Activated T-helper 1 cell treated with anti-CD3 and anti-CD28 coated beads, Interleukin-12 subunit alpha, Interleukin-12 subunit beta, Interleukin-2, Interleukin-4 antibody, amounts not matched to agents 30 ng/mL and 10 ng/mL and 1 ng/mL, durations not matched to agents 14 hours and 24 hours and 36 hours (primary cell): ENCODE data around the gene CNKSR3. TPM values are rescaled to one million over a fixed set of nuclear protein-coding genes. Genes with fewer than 3 reads are reported as not detected.

Experiments
- DNase-seq: peaks from one replicate; pipeline ENCODE4 v3.0.0; 2021; ENCODE audit warnings: low spot score
- H3K27ac Mint-ChIP-seq: one replicate; pipeline ENCODE4 v1.8.0; 2021; ENCODE audit warnings: mild to moderate bottlenecking, mixed read lengths
- H3K27me3 Mint-ChIP-seq: one replicate; pipeline ENCODE4 v1.8.0; 2022; ENCODE audit warnings: mild to moderate bottlenecking, moderate library complexity, mixed read lengths; ENCODE audit not compliant: insufficient read depth
- H3K36me3 Mint-ChIP-seq: one replicate; pipeline ENCODE4 v1.8.0; 2021; ENCODE audit warnings: low read depth, mixed read lengths
- H3K4me1 Mint-ChIP-seq: one replicate; pipeline ENCODE4 v1.8.0; 2021; ENCODE audit warnings: low read depth, mixed read lengths
- H3K4me3 Mint-ChIP-seq: one replicate; pipeline ENCODE4 v1.8.0; 2021; ENCODE audit warnings: mild to moderate bottlenecking, moderate library complexity, mixed read lengths
- H3K9me3 Mint-ChIP-seq: one replicate; pipeline ENCODE4 v1.8.0; 2021; ENCODE audit warnings: mixed read lengths
- intact Hi-C: fragments of 100-400 bp; cut with micrococcal nuclease; formaldehyde crosslinking; loops from one replicate; pipeline ENCODE4 v1.15.1; 2024
- total RNA-seq: library from RNA; stranded (reverse); gene quantifications from 2 replicates; pipeline ENCODE4 v1.2.3, GENCODE V29; 2022

Gene CNKSR3
- total RNA-seq, 1 donor from 2014 or later: not detected

- H3K4me1 Mint-ChIP-seq: no peaks in the 10 kb centered on the region
- no peak overlapping the region for H3K4me3 Mint-ChIP-seq
- H3K27ac Mint-ChIP-seq: no peak overlapping the region
- intact Hi-C loops: no loop called here
- DNase-seq: no peak
- no peaks in the 10 kb centered on the region for H3K36me3 Mint-ChIP-seq
- no peaks in the 10 kb centered on the region for H3K9me3 Mint-ChIP-seq
- H3K27me3 Mint-ChIP-seq: peaks cover 5% of the 10 kb centered on the region
Measured at GRCh38 chr6:154538640-154539191, 28.2 kb upstream of the CNKSR3 start.

GRCh38 chr6:154537511-154538325 is 27.2 kb upstream of the CNKSR3 start:
- intact Hi-C loops: no loop called here
- H3K9me3 Mint-ChIP-seq: no peaks in the 10 kb centered on the region
- H3K4me3 Mint-ChIP-seq: no peak overlapping the region
- no peaks in the 10 kb centered on the region for H3K36me3 Mint-ChIP-seq
- peaks cover 7% of the 10 kb centered on the region for H3K27me3 Mint-ChIP-seq
- DNase-seq: no peak
- H3K4me1 Mint-ChIP-seq: no peaks in the 10 kb centered on the region
- H3K27ac Mint-ChIP-seq: no peak overlapping the region

GRCh38 chr6:154536999-154537398 is 26.5 kb upstream of the CNKSR3 start:
- Mint-ChIP-seq H3K4me1 (no peaks in the 10 kb centered on the region), H3K27ac (no peak overlapping the region), H3K36me3 (no peaks in the 10 kb centered on the region), H3K9me3 (no peaks in the 10 kb centered on the region), H3K27me3 (peaks cover 7% of the 10 kb centered on the region), H3K4me3 (no peak overlapping the region)
- DNase-seq: no peak
- intact Hi-C loops: no loop called here

GRCh38 chr6:154536255-154536654 is 25.8 kb upstream of the CNKSR3 start:
- no peak overlapping the region for H3K4me3 Mint-ChIP-seq
- intact Hi-C loops: no loop called here
- H3K4me1 Mint-ChIP-seq: no peaks in the 10 kb centered on the region
- H3K36me3 Mint-ChIP-seq: no peaks in the 10 kb centered on the region
- peaks cover 7% of the 10 kb centered on the region for H3K27me3 Mint-ChIP-seq
- H3K27ac Mint-ChIP-seq: no peak overlapping the region
- no peak for DNase-seq
- H3K9me3 Mint-ChIP-seq: no peaks in the 10 kb centered on the region

- no peak for DNase-seq
- intact Hi-C loops: no loop called here
- H3K27me3 Mint-ChIP-seq: peaks cover 7% of the 10 kb centered on the region
- H3K36me3 Mint-ChIP-seq: no peaks in the 10 kb centered on the region
- H3K4me1 Mint-ChIP-seq: no peaks in the 10 kb centered on the region
- H3K27ac Mint-ChIP-seq: no peak overlapping the region
- H3K9me3 Mint-ChIP-seq: no peaks in the 10 kb centered on the region
- H3K4me3 Mint-ChIP-seq: no peak overlapping the region
Measured at GRCh38 chr6:154535851-154536250, 25.4 kb upstream of the CNKSR3 start.

- Mint-ChIP-seq H3K36me3 (no peaks in the 10 kb centered on the region), H3K9me3 (no peaks in the 10 kb centered on the region), H3K27ac (no peak overlapping the region), H3K4me3 (no peak overlapping the region), H3K4me1 (no peaks in the 10 kb centered on the region), H3K27me3 (peaks cover 7% of the 10 kb centered on the region)
- no peak for DNase-seq
- intact Hi-C loops: no loop called here
Measured at GRCh38 chr6:154535147-154535546, 24.7 kb upstream of the CNKSR3 start.

- DNase-seq: no peak
- no peaks in the 10 kb centered on the region for H3K36me3 Mint-ChIP-seq
- H3K4me1 Mint-ChIP-seq: no peaks in the 10 kb centered on the region
- H3K4me3 Mint-ChIP-seq: no peak overlapping the region
- intact Hi-C loops: no loop called here
- H3K27me3 Mint-ChIP-seq: peaks cover 7% of the 10 kb centered on the region
- H3K27ac Mint-ChIP-seq: no peak overlapping the region
- H3K9me3 Mint-ChIP-seq: no peaks in the 10 kb centered on the region
Measured at GRCh38 chr6:154534531-154534930, 24.0 kb upstream of the CNKSR3 start.

- no peaks in the 10 kb centered on the region for H3K9me3 Mint-ChIP-seq
Measured at GRCh38 chr6:154532426-154532825, 21.9 kb upstream of the CNKSR3 start.

GRCh38 chr6:154529957-154530356 is 19.5 kb upstream of the CNKSR3 start:
- Mint-ChIP-seq H3K27me3 (peaks cover 2% of the 10 kb centered on the region), H3K36me3 (no peaks in the 10 kb centered on the region), H3K9me3 (peaks cover 3% of the 10 kb centered on the region), H3K27ac (no peak overlapping the region), H3K4me1 (no peaks in the 10 kb centered on the region), H3K4me3 (no peak overlapping the region)
- DNase-seq: no peak
- intact Hi-C loops: no loop called here

More at GRCh38 chr6:154532426-154532825, 21.9 kb upstream of the CNKSR3 start:
- intact Hi-C loops: no loop called here
- Mint-ChIP-seq H3K27ac (no peak overlapping the region), H3K4me1 (no peaks in the 10 kb centered on the region), H3K4me3 (no peak overlapping the region), H3K27me3 (peaks cover 7% of the 10 kb centered on the region), H3K36me3 (no peaks in the 10 kb centered on the region)
- DNase-seq: no peak

- Mint-ChIP-seq H3K27me3 (peaks cover 2% of the 10 kb centered on the region), H3K4me1 (no peaks in the 10 kb centered on the region), H3K9me3 (peaks cover 3% of the 10 kb centered on the region), H3K4me3 (no peak overlapping the region), H3K27ac (peak overlapping the region; percentile 3), H3K36me3 (no peaks in the 10 kb centered on the region)
- intact Hi-C loops: no loop called here
- DNase-seq: no peak
Measured at GRCh38 chr6:154528310-154528915, 17.9 kb upstream of the CNKSR3 start.

- Mint-ChIP-seq H3K27ac (no peak overlapping the region), H3K9me3 (peaks cover 3% of the 10 kb centered on the region), H3K4me3 (no peak overlapping the region), H3K36me3 (no peaks in the 10 kb centered on the region), H3K4me1 (no peaks in the 10 kb centered on the region), H3K27me3 (peaks cover 1% of the 10 kb centered on the region)
- intact Hi-C loops: no loop called here
- no peak for DNase-seq
Measured at GRCh38 chr6:154526996-154527395, 16.5 kb upstream of the CNKSR3 start.

GRCh38 chr6:154522576-154522975 is 12.1 kb upstream of the CNKSR3 start:
- Mint-ChIP-seq H3K9me3 (peaks cover 3% of the 10 kb centered on the region), H3K4me1 (no peaks in the 10 kb centered on the region), H3K27ac (no peak overlapping the region), H3K27me3 (peaks cover 1% of the 10 kb centered on the region), H3K4me3 (no peak overlapping the region), H3K36me3 (no peaks in the 10 kb centered on the region)
- intact Hi-C loops: no loop called here
- DNase-seq: no peak

GRCh38 chr6:154521412-154521811 is 10.9 kb upstream of the CNKSR3 start:
- no peaks in the 10 kb centered on the region for H3K9me3 Mint-ChIP-seq
- H3K36me3 Mint-ChIP-seq: no peaks in the 10 kb centered on the region
- no peak overlapping the region for H3K27ac Mint-ChIP-seq
- peaks cover 1% of the 10 kb centered on the region for H3K27me3 Mint-ChIP-seq
- intact Hi-C loops: no loop called here
- H3K4me1 Mint-ChIP-seq: no peaks in the 10 kb centered on the region
- H3K4me3 Mint-ChIP-seq: no peak overlapping the region
- no peak for DNase-seq
